Activated naive CD8-positive, alpha-beta T cell treated with anti-CD3 and anti-CD28 coated beads, Interleukin-2, amount 10 ng/mL, durations not matched to agents 7 days and 5 days (primary cell): ENCODE data around the gene CAPN13. TPM values are rescaled to one million over a fixed set of nuclear protein-coding genes. Genes with fewer than 3 reads are reported as not detected.

Source experiments
- ATAC-seq: fragments of 150-1000 bp; cut with Tn5 transposase; one replicate; pipeline ENCODE4 v1.10.0; 2021; ENCODE audit warnings: low read depth, moderate library complexity
- POLR2A ChIA-PET: fragments of 350-600 bp; sonication (Branson Sonifier 250); formaldehyde crosslinking; loops from one replicate; lab custom pipeline; 2021; ENCODE audit warnings: antibody characterized with exemption; lab: Charles Lee
- DNase-seq: peaks from one replicate; pipeline ENCODE4 v3.0.0; 2021
- H3K27ac Mint-ChIP-seq: one replicate; pipeline ENCODE4 v1.8.0; 2022; ENCODE audit warnings: mild to moderate bottlenecking, mixed read lengths
- H3K27me3 Mint-ChIP-seq: one replicate; pipeline ENCODE4 v1.8.0; 2022; ENCODE audit warnings: mild to moderate bottlenecking, moderate library complexity, mixed read lengths
- H3K36me3 Mint-ChIP-seq: one replicate; pipeline ENCODE4 v1.8.0; 2021; ENCODE audit warnings: mild to moderate bottlenecking, mixed read lengths
- H3K4me1 Mint-ChIP-seq: one replicate; pipeline ENCODE4 v1.8.0; 2021; ENCODE audit warnings: mixed read lengths
- H3K4me3 Mint-ChIP-seq: one replicate; pipeline ENCODE4 v1.8.0; 2022; ENCODE audit warnings: mild to moderate bottlenecking, moderate library complexity, mixed read lengths
- H3K9me3 Mint-ChIP-seq: one replicate; pipeline ENCODE4 v1.8.0; 2021; ENCODE audit warnings: mixed read lengths
- total RNA-seq, 2 experiments: library from RNA; stranded (reverse); gene quantifications; one replicate each; pipeline ENCODE4 v1.2.3, GENCODE V29; 2021

CAPN13 gene
- total RNA-seq, result not detected

DNA sequence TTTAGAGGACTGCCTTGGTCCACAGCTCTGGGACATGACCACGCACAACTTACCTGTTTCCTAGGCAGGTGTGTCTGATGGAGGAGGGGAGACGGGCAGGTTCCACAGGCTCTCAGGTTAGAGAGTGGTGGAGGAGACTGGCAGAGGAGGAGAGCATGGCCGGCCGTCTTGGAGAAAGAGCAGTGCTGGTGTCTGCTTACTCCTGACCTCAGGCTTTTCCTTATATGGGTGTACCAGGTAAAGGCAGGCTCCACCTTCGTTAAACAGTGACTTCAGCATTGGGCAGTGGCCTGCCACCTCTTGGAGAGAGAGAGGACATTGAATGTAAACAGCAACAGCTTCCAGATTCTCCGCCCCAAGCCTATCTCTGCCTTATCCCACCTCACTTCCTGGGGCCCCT is at the start of gene CAPN13:
TSS of gene CAPN13 (minus strand) at position 198 of the 400 bp plus-strand sequence. CDS start 20,121 bp downstream, outside the sequence.
- Mint-ChIP-seq H3K27me3 (peaks cover 6% of the 10 kb centered on the region), H3K4me1 (no peaks in the 10 kb centered on the region), H3K4me3 (no peak within 1 kb of the TSS), H3K27ac (no peak within 1 kb of the TSS), H3K9me3 (no peaks in the 10 kb centered on the region), H3K36me3 (no peaks in the 10 kb centered on the region)
- ATAC-seq, result no peak
- POLR2A ChIA-PET, result no interaction called here
- no peak for DNase-seq

GRCh38 chr2:30847841-30848240 is 40.6 kb upstream of the CAPN13 start:
- no peaks in the 10 kb centered on the region for H3K4me1 Mint-ChIP-seq
- H3K4me3 Mint-ChIP-seq, result no peak overlapping the region
- H3K36me3 Mint-ChIP-seq, result no peaks in the 10 kb centered on the region
- POLR2A ChIA-PET, result no interaction called here
- H3K9me3 Mint-ChIP-seq, result no peaks in the 10 kb centered on the region
- no peak overlapping the region for H3K27ac Mint-ChIP-seq
- DNase-seq, result no peak
- ATAC-seq, result no peak
- peaks cover 9% of the 10 kb centered on the region for H3K27me3 Mint-ChIP-seq

DNA sequence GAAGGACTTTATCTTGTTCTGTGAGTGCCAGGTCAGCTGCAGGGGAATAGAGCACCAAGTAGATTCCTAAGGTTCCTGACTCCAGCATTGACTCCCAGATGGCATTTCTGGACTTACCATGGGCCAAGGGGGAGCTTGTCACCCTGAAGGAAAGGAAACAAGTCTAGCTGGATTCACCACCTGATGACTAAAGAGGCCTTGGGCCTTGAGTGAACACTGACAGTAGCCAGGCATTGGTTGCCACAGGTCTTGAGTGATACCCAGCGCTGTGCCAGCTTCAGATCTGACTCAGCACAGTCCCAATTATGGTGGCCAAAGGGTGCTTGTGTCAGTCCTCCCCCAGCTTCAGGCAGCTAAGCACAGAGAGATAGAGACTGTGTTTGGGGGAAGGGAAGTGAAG is 40.1 kb upstream of the CAPN13 start:
- DNase-seq, result no peak
- Mint-ChIP-seq H3K36me3 (no peaks in the 10 kb centered on the region), H3K4me3 (no peak overlapping the region), H3K9me3 (no peaks in the 10 kb centered on the region), H3K27me3 (peaks cover 9% of the 10 kb centered on the region), H3K4me1 (no peaks in the 10 kb centered on the region), H3K27ac (no peak overlapping the region)
- no peak for ATAC-seq
- POLR2A ChIA-PET, result no interaction called here

DNA sequence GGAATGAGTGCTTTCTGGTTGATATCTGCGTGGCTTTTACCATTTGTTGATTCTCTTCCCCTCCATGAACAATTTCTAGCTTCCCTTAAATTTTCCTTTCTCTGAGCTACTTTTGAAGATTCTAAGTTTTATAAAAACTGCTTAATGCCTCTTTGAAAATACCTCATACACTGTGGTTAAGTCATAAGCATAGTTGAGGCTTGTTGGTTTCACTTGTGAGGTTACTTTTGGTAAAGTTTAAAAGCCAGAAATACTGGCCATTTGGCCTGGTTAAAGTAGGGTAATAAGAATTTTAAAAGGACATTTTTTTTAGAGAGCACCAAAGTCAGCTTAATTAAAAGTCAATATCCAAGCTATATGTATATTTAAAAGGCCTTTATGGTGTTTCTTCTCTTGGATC is 21.3 kb upstream of the CAPN13 start:
- DNase-seq (no peak), ATAC-seq (no peak)
- POLR2A ChIA-PET, result no interaction called here

DNA sequence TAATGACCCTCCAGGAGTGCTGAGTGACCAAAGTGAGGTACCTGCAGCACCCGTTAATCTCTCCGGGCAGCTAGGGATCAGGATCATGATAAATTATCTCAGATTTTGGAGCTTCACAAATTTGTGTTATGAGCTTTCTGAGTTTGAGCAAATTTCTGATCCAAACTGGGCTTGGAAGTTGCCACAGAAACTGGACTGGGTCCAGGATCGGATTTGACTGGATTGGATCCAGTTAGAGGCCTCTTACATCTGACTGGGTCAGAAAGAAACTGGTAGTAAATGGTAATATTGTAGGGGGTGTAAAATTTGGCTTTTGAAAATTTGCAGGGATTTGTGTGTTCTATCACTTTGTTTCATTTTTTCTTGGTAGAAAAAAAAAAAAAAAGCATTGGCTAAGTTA is 19.7 kb upstream of the CAPN13 start:
- H3K27me3 Mint-ChIP-seq, result peaks cover 2% of the 10 kb centered on the region
- H3K36me3 Mint-ChIP-seq, result no peaks in the 10 kb centered on the region
- H3K4me3 Mint-ChIP-seq, result no peak overlapping the region

More for the DNA sequence above, 21.3 kb upstream of the CAPN13 start:
- no peaks in the 10 kb centered on the region for H3K4me1 Mint-ChIP-seq
- H3K36me3 Mint-ChIP-seq, result no peaks in the 10 kb centered on the region
- H3K9me3 Mint-ChIP-seq, result peaks cover 8% of the 10 kb centered on the region
- H3K4me3 Mint-ChIP-seq, result no peak overlapping the region
- no peak overlapping the region for H3K27ac Mint-ChIP-seq
- H3K27me3 Mint-ChIP-seq, result peaks cover 2% of the 10 kb centered on the region

GRCh38 chr2:30826481-30826880 is 19.2 kb upstream of the CAPN13 start:
- POLR2A ChIA-PET, result interaction anchor here (0.7 kb wide), 1 partner anchor 1059 kb away, joined by 4 read pairs; no protein-coding TSS in a partner anchor
- H3K4me1 Mint-ChIP-seq, result no peaks in the 10 kb centered on the region
- no peak for DNase-seq
- H3K4me3 Mint-ChIP-seq, result no peak overlapping the region
- peaks cover 2% of the 10 kb centered on the region for H3K27me3 Mint-ChIP-seq
- no peak for ATAC-seq
- no peaks in the 10 kb centered on the region for H3K36me3 Mint-ChIP-seq
- H3K27ac Mint-ChIP-seq, result no peak overlapping the region
- peaks cover 8% of the 10 kb centered on the region for H3K9me3 Mint-ChIP-seq

More for the DNA sequence above, 19.7 kb upstream of the CAPN13 start:
- no peak for ATAC-seq
- H3K27ac Mint-ChIP-seq, result no peak overlapping the region
- POLR2A ChIA-PET, result interaction anchor here (0.7 kb wide), 1 partner anchor 1060 kb away, joined by 4 read pairs; no protein-coding TSS in a partner anchor
- peaks cover 8% of the 10 kb centered on the region for H3K9me3 Mint-ChIP-seq
- H3K4me1 Mint-ChIP-seq, result no peaks in the 10 kb centered on the region
- DNase-seq, result no peak

DNA sequence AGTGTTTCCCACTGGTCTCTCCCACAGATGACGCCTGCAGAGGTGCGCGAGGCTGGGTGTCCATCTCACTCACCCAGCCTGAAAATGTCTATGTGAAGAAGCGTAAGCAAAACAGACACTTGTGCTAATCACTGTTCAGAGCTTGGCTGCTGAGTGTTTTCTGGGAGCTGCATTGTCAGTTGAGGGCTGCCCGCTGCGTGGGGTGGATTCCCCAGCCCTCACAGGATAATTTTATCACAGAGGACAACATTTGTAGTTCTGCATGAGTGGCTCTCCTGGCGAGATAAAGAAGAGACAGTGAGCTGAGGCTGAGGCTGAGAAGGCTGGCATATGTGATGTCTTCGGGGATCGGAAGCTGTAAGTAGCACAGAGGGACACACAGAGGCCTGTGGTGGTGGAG is 16.2 kb upstream of the CAPN13 start:
- H3K27me3 Mint-ChIP-seq, result no peaks in the 10 kb centered on the region
- POLR2A ChIA-PET, result no interaction called here
- H3K9me3 Mint-ChIP-seq, result peaks cover 2% of the 10 kb centered on the region

GRCh38 chr2:30821960-30822359 is 14.7 kb upstream of the CAPN13 start:
- no peak for ATAC-seq
- H3K27ac Mint-ChIP-seq, result no peak overlapping the region
- no peak overlapping the region for H3K4me3 Mint-ChIP-seq

More for the DNA sequence above, 16.2 kb upstream of the CAPN13 start:
- no peak for DNase-seq
- H3K4me1 Mint-ChIP-seq, result no peaks in the 10 kb centered on the region
- no peaks in the 10 kb centered on the region for H3K36me3 Mint-ChIP-seq
- H3K27ac Mint-ChIP-seq, result no peak overlapping the region
- no peak for ATAC-seq
- H3K4me3 Mint-ChIP-seq, result no peak overlapping the region

DNA sequence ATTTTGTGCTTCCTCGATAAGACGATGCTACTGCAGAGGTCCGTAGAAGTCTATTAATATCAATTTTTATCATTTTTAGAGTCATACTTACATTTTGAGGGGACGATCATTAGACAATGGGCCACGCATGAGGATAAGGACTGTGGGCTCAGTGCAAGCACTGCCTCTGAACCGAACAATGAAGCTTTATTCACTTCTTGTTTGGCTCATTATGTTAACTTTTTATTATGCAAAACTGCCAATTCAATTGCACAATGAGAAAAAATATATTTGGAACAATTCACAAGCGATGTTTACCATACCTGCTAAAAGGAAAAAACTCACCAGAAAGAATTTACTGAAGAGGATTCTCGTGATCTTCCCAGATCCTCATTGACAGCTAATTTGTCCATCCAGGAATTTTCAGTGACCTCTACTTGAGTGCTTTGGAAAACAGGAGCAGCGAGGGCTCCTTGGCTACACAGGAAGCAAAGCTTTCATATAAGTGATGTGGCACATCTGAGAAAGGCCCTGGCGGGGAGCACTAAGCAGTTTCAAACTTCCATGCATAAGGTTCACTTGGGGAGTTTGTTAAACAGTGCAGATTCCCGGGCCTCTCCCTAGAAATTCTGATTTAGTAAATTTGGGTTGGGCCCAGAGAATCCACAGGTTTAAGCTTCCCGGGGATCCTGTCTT is 13.3 kb upstream of the CAPN13 start:
- Mint-ChIP-seq H3K4me3 (no peak overlapping the region), H3K27me3 (peaks cover 4% of the 10 kb centered on the region), H3K27ac (no peak overlapping the region), H3K4me1 (no peaks in the 10 kb centered on the region), H3K36me3 (no peaks in the 10 kb centered on the region), H3K9me3 (no peaks in the 10 kb centered on the region)
- DNase-seq, result no peak
- no peak for ATAC-seq
- POLR2A ChIA-PET, result no interaction called here

More at GRCh38 chr2:30821960-30822359, 14.7 kb upstream of the CAPN13 start:
- POLR2A ChIA-PET, result no interaction called here
- H3K4me1 Mint-ChIP-seq, result no peaks in the 10 kb centered on the region
- no peaks in the 10 kb centered on the region for H3K27me3 Mint-ChIP-seq
- no peak for DNase-seq
- H3K9me3 Mint-ChIP-seq, result no peaks in the 10 kb centered on the region
- H3K36me3 Mint-ChIP-seq, result no peaks in the 10 kb centered on the region

GRCh38 chr2:30809938-30810337 is 2.7 kb upstream of the CAPN13 start:
- ATAC-seq (no peak), DNase-seq (no peak)
- Mint-ChIP-seq H3K27ac (no peak overlapping the region), H3K9me3 (no peaks in the 10 kb centered on the region), H3K4me3 (no peak overlapping the region), H3K27me3 (peaks cover 12% of the 10 kb centered on the region), H3K36me3 (no peaks in the 10 kb centered on the region), H3K4me1 (no peaks in the 10 kb centered on the region)
- POLR2A ChIA-PET, result no interaction called here

GRCh38 chr2:30808695-30809094 is 1.4 kb upstream of the CAPN13 start:
- no peaks in the 10 kb centered on the region for H3K9me3 Mint-ChIP-seq
- H3K27me3 Mint-ChIP-seq, result peaks cover 10% of the 10 kb centered on the region
- ATAC-seq (no peak), DNase-seq (no peak)
- H3K36me3 Mint-ChIP-seq, result no peaks in the 10 kb centered on the region
- no peak overlapping the region for H3K4me3 Mint-ChIP-seq
- no peaks in the 10 kb centered on the region for H3K4me1 Mint-ChIP-seq
- no peak overlapping the region for H3K27ac Mint-ChIP-seq
- POLR2A ChIA-PET, result no interaction called here

- DNase-seq, result no peak
- H3K9me3 Mint-ChIP-seq, result no peaks in the 10 kb centered on the region
- no peak overlapping the region for H3K27ac Mint-ChIP-seq
Observed at GRCh38 chr2:30803281-30803680, 4.0 kb downstream of the CAPN13 start.

DNA sequence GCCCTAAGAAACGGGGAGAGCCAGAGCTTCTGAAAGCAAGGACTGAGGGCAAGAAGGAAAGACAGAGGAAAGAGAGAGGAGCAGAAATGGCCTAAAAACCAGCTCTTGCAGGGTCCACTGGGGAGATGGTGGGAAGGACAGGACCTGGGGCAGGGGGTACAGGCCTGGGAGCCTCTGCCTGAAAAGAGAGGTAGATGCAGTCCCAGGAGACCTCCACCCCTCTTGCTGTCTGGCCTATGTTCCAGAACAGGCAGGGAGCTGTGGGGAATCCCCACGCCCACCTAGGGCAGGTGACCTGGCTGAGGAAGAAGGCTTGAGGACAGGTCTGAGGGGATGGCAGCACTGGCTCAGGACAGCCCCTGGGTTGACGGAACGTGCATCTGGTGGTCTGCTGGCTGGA is 4.6 kb downstream of the CAPN13 start:
- Mint-ChIP-seq H3K4me3 (no peak overlapping the region), H3K36me3 (no peaks in the 10 kb centered on the region), H3K27ac (no peak overlapping the region), H3K4me1 (peaks cover 6% of the 10 kb centered on the region), H3K9me3 (no peaks in the 10 kb centered on the region), H3K27me3 (peaks cover 2% of the 10 kb centered on the region)
- ATAC-seq (no peak), DNase-seq (no peak)
- POLR2A ChIA-PET, result no interaction called here

More at GRCh38 chr2:30803281-30803680, 4.0 kb downstream of the CAPN13 start:
- Mint-ChIP-seq H3K27me3 (peaks cover 2% of the 10 kb centered on the region), H3K36me3 (no peaks in the 10 kb centered on the region), H3K4me3 (no peak overlapping the region), H3K4me1 (peaks cover 6% of the 10 kb centered on the region)
- no peak for ATAC-seq
- POLR2A ChIA-PET, result no interaction called here

DNA sequence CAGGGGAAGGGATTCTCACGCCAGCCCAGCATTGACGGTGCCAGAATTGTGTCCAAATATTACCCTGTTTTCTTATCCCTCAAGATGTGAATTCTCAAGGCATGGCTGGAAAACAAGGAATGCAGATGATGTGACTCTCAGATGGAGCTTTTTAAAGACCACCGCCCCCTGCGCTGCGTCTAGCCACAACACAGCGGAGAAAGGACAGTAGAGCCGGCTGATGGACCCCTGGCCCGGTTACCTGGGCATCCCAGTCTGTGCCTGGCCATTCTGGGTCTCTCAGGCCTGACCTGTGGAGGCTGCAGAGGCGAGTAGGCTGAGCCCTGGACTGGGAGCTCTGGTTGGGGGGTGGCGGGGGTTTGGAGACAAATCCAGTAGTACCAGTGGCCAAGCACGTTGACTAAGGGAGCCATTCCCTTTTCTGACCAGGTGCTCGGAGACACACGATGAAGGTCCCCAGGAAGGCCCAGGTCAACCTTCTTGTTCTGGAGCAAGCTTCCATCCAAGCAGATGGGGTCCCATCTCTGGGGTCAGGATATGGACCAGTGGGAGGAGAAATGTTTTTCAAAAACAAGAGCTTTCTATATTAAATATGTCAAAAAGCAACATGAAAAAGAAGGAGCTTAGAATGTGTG is 5.3 kb downstream of the CAPN13 start:
- Mint-ChIP-seq H3K9me3 (no peaks in the 10 kb centered on the region), H3K27me3 (peaks cover 2% of the 10 kb centered on the region), H3K36me3 (no peaks in the 10 kb centered on the region), H3K4me3 (no peak overlapping the region), H3K27ac (no peak overlapping the region), H3K4me1 (peaks cover 6% of the 10 kb centered on the region)
- DNase-seq, result no peak
- POLR2A ChIA-PET, result no interaction called here
- ATAC-seq, result no peak
